Measurements from ENCODE around the gene COTL1. TPM values are rescaled to one million over a fixed set of nuclear protein-coding genes. Genes with fewer than 3 reads are reported as not detected.

COTL1 gene
- total and polyA plus RNA-seq, 9 of the 15 experiments (the other 6 are each of a cell fraction or from before 2014, with no cell fraction given) = 27.7 to 185 (median 72.5) TPM

DNA sequence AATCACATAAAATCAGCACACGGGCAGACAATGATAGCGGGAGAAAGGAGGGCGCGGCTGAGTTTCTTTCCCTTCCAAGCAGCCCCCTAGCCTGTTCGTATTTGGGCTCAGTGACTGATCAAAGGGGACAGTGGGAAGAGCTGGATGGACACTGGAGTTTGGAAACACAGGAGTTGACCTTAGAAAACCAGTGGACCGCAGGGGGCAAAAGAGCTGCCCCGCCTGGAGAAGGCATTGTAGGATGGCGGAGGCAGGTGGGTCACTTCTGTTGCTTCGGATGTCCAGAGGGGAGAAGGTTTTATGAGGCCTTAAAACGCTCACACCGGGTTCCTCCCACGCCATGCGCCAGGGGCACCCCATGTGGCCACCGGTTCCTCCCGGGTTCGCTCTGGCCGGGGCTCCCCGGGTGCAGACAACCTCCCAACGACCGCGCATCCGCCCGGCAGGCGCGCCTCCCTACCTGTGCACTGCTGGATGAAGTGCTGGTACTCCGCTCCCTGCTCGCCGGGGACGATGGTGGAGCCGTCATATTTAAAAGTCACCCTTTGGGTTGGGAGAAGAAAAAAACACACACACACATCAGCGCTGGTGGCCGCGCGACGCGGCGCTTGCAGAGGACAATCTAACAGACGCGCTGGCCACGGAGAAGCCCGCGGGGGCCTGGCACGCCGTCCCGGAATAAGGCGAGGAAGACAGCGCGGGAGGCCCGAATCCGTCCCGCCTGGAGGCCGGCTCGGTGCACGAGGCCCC, 662 bp downstream of the COTL1 start (continued):
- TF ChIP-seq CEBPB (tag; IDR thresholded peaks at IDR 0.05) (no peak), SAFB2 (IDR thresholded peaks at IDR 0.05; ENCODE audit: borderline replicate concordance, low read depth, low read length, severe bottlenecking) (no peak), MYNN (IDR thresholded peaks at IDR 0.05) (no peak), MYNN (CRISPR knock-in tag; IDR thresholded peaks at IDR 0.05) (no peak), HDAC6 (IDR thresholded peaks at IDR 0.05; ENCODE audit: low read depth, low read length) (peak; percentile 28; the same call in 1 of the 2 replicates), ZNF445 (CRISPR knock-in tag; IDR thresholded peaks at IDR 0.05; ENCODE audit: low read depth) (no peak), XRCC5 (IDR thresholded peaks at IDR 0.05; ENCODE audit: low read depth, low read length) (no peak), GATA2 (CRISPR knock-in tag; IDR thresholded peaks at IDR 0.05) (peak; percentile 37; the same call in 1 of the 2 replicates), FOXP1 (CRISPR knock-in tag; IDR thresholded peaks at IDR 0.05) (peak; percentile 11; the same call in 1 of the 2 replicates), BRF1 (IDR thresholded peaks at IDR 0.05; ENCODE audit: borderline replicate concordance, extremely low read depth, insufficient read length) (no peak), ZNF24 (IDR thresholded peaks at IDR 0.05) (no peak), POLR2AphosphoS2 (IDR thresholded peaks at IDR 0.05; ENCODE audit: low read length) (no peak), HDAC1 (IDR thresholded peaks at IDR 0.05) (peak in 1 of 2 experiments; percentile 23; a peak in 1 of 4 replicates), RBM14 (IDR thresholded peaks at IDR 0.05; ENCODE audit: borderline replicate concordance, insufficient read depth, low read depth, low read length) (no peak), ELF1 (tag; IDR thresholded peaks at IDR 0.05) (no peak), ETV1 (tag; conservative IDR thresholded peaks at IDR 0.05; ENCODE audit: low read depth) (0 out of 2 replicates have a peak, but pooled peaks have one; percentile 19), ZBTB17 (CRISPR knock-in tag; IDR thresholded peaks at IDR 0.05) (no peak), BCOR (IDR thresholded peaks at IDR 0.05) (0 out of 2 replicates have a peak, but pooled peaks have one; percentile 15)
- TF ChIP-seq, protein P1, sequence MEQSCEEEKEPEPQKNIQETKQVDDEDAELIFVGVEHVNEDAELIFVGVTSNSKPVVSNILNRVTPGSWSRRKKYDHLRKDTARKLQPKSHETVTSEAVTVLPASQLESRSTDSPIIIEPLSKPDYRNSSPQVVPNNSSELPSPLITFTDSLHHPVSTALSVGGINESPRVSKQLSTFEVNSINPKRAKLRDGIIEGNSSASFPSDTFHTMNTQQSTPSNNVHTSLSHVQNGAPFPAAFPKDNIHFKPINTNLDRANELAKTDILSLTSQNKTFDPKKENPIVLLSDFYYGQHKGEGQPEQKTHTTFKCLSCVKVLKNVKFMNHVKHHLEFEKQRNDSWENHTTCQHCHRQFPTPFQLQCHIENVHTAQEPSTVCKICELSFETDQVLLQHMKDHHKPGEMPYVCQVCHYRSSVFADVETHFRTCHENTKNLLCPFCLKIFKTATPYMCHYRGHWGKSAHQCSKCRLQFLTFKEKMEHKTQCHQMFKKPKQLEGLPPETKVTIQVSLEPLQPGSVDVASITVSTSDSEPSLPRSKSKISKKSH (CRISPR knock-in tag; IDR thresholded peaks at IDR 0.05) = no peak
- TF ChIP-seq, protein P2, sequence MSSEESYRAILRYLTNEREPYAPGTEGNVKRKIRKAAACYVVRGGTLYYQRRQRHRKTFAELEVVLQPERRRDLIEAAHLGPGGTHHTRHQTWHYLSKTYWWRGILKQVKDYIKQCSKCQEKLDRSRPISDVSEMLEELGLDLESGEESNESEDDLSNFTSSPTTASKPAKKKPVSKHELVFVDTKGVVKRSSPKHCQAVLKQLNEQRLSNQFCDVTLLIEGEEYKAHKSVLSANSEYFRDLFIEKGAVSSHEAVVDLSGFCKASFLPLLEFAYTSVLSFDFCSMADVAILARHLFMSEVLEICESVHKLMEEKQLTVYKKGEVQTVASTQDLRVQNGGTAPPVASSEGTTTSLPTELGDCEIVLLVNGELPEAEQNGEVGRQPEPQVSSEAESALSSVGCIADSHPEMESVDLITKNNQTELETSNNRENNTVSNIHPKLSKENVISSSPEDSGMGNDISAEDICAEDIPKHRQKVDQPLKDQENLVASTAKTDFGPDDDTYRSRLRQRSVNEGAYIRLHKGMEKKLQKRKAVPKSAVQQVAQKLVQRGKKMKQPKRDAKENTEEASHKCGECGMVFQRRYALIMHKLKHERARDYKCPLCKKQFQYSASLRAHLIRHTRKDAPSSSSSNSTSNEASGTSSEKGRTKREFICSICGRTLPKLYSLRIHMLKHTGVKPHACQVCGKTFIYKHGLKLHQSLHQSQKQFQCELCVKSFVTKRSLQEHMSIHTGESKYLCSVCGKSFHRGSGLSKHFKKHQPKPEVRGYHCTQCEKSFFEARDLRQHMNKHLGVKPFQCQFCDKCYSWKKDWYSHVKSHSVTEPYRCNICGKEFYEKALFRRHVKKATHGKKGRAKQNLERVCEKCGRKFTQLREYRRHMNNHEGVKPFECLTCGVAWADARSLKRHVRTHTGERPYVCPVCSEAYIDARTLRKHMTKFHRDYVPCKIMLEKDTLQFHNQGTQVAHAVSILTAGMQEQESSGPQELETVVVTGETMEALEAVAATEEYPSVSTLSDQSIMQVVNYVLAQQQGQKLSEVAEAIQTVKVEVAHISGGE (CRISPR knock-in tag; IDR thresholded peaks at IDR 0.05) = no peak; a peak in 1 of 6 replicates

Measured in K562 (cell line).